GM12891 (cell line): ENCODE measurements around the gene RASGRF2.

Source experiments
- PAX5 ChIP-seq: IDR thresholded peaks from 2 replicates; pipeline ENCODE4 v1.6.1; 2011; ENCODE audit warnings: low read length, moderate library complexity, mild to moderate bottlenecking; ENCODE audit not compliant: insufficient read depth, severe bottlenecking
- POLR2A ChIP-seq: IDR thresholded peaks from 2 replicates; pipeline ENCODE4 v1.6.1; 2011; ENCODE audit warnings: low read depth, low read length, control low read depth
- POLR2AphosphoS5 ChIP-seq: IDR thresholded peaks from 2 replicates; pipeline ENCODE4 v1.6.1; 2011; ENCODE audit warnings: low read depth, low read length, control low read depth
- POU2F2 ChIP-seq: IDR thresholded peaks from 2 replicates; pipeline ENCODE4 v1.6.1; 2011; ENCODE audit warnings: low read depth, mild to moderate bottlenecking, control low read depth, low read length, moderate library complexity
- SPI1 ChIP-seq: IDR thresholded peaks from 2 replicates; pipeline ENCODE4 v1.6.1; 2011; ENCODE audit warnings: low read depth, low read length, control low read depth
- TAF1 ChIP-seq: IDR thresholded peaks from 2 replicates; pipeline ENCODE4 v1.6.1; 2011; ENCODE audit warnings: low read depth, low read length, control low read depth

GRCh38 chr5:81095835-81096234 is 135.7 kb downstream of the RASGRF2 start:
- TF ChIP-seq POLR2AphosphoS5 (no peak), TAF1 (no peak), SPI1 (no peak), POLR2A (no peak), PAX5 (no peak), POU2F2 (no peak)
